ENCODE data around the gene UBL4A.
"Not testable (repeated sequence)": the region's sequence is repeated elsewhere in the genome, so short reads cannot be mapped to it uniquely, and the experiment has no call there.

Gene UBL4A

GRCh38 chrX:154506483-154507332, 20.3 kb upstream of the UBL4A start:
- no peak for DNase-seq (ENCODE audit: extremely low read depth, low read depth)
- TF ChIP-seq CTCF (IDR thresholded peaks at IDR 0.05; ENCODE audit: low read depth, low read length) = no peak

- DNase-seq (ENCODE audit: extremely low read depth, low read depth) = no peak
- no peak for TF ChIP-seq CTCF (IDR thresholded peaks at IDR 0.05; ENCODE audit: low read depth, low read length)
Measured at GRCh38 chrX:154505734-154506133, 19.3 kb upstream of the UBL4A start.

- DNase-seq (ENCODE audit: extremely low read depth, low read depth) = no peak
- no peak for TF ChIP-seq CTCF (IDR thresholded peaks at IDR 0.05; ENCODE audit: low read depth, low read length)
Measured at GRCh38 chrX:154502989-154503388, 16.6 kb upstream of the UBL4A start.

GRCh38 chrX:154502098-154502497, 15.7 kb upstream of the UBL4A start:
- TF ChIP-seq CTCF (IDR thresholded peaks at IDR 0.05; ENCODE audit: low read depth, low read length) = no peak
- no peak for DNase-seq (ENCODE audit: extremely low read depth, low read depth)

- not testable (repeated sequence) for DNase-seq (ENCODE audit: extremely low read depth, low read depth)
Measured at GRCh38 chrX:154501423-154501822, 15.0 kb upstream of the UBL4A start.

- DNase-seq (ENCODE audit: extremely low read depth, low read depth) = not testable (repeated sequence)
Measured at GRCh38 chrX:154496591-154497137, 10.2 kb upstream of the UBL4A start.

- no peak for DNase-seq (ENCODE audit: extremely low read depth, low read depth)
- no peak for TF ChIP-seq CTCF (IDR thresholded peaks at IDR 0.05; ENCODE audit: low read depth, low read length)
Measured at GRCh38 chrX:154495472-154495922, 9.1 kb upstream of the UBL4A start.

GRCh38 chrX:154494715-154495114, 8.3 kb upstream of the UBL4A start:
- TF ChIP-seq CTCF (IDR thresholded peaks at IDR 0.05; ENCODE audit: low read depth, low read length) = no peak
- DNase-seq (ENCODE audit: extremely low read depth, low read depth) = no peak

Data from AG09319 (cell line).